ENCODE data around the gene PTPRQ.

PTPRQ gene

GRCh38 chr12:80512781-80513180 lies 68.7 kb downstream of the PTPRQ start:
- H4K20me1 ChIP-seq (ENCODE audit: insufficient read depth, low read length): no peaks in the 10 kb centered on the region
- no peak overlapping the region for H3K4me2 ChIP-seq (ENCODE audit: low read depth, low read length)
- H3K79me2 ChIP-seq (ENCODE audit: low read length): no peaks in the 10 kb centered on the region
- H3K4me3 ChIP-seq (ENCODE audit: low read length): no peak overlapping the region
- TF ChIP-seq EZH2 (optimal IDR thresholded peaks at IDR 0.05; ENCODE audit: low read depth, low read length): no peak
- no peak for TF ChIP-seq CTCF (IDR thresholded peaks at IDR 0.05; ENCODE audit: low read length)
- no peak for TF ChIP-seq EZH2phosphoT487 (IDR thresholded peaks at IDR 0.05; ENCODE audit: low read length)
- H3K36me3 ChIP-seq (replicated peaks; ENCODE audit: insufficient read depth, low read length): no peaks in the 10 kb centered on the region
- H3K9me2 ChIP-seq (replicated peaks; ENCODE audit: insufficient read depth, low read length): no peaks in the 10 kb centered on the region
- no peaks in the 10 kb centered on the region for H3F3A ChIP-seq (ENCODE audit: insufficient read depth, low read length)
- no peaks in the 10 kb centered on the region for H3K4me1 ChIP-seq (ENCODE audit: low read length)
- no peak for DNase-seq
- no peak overlapping the region for H2AFZ ChIP-seq (ENCODE audit: low read length)
- H3K27me3 ChIP-seq (replicated peaks; ENCODE audit: insufficient read depth, low read length): no peaks in the 10 kb centered on the region
- no peak overlapping the region for H3K27ac ChIP-seq (ENCODE audit: low read length)
- no peak overlapping the region for H3K9ac ChIP-seq (ENCODE audit: low read length)
- H3K9me3 ChIP-seq (replicated peaks; ENCODE audit: insufficient read depth, low read length): no peaks in the 10 kb centered on the region

- TF ChIP-seq EZH2 (optimal IDR thresholded peaks at IDR 0.05; ENCODE audit: low read depth, low read length) (no peak), CTCF (IDR thresholded peaks at IDR 0.05; ENCODE audit: low read length) (no peak), EZH2phosphoT487 (IDR thresholded peaks at IDR 0.05; ENCODE audit: low read length) (no peak)
- H3K79me2 ChIP-seq (ENCODE audit: low read length): no peaks in the 10 kb centered on the region
- DNase-seq: no peak
- no peaks in the 10 kb centered on the region for H3K9me3 ChIP-seq (replicated peaks; ENCODE audit: insufficient read depth, low read length)
- no peaks in the 10 kb centered on the region for H3K36me3 ChIP-seq (replicated peaks; ENCODE audit: insufficient read depth, low read length)
- no peaks in the 10 kb centered on the region for H4K20me1 ChIP-seq (ENCODE audit: insufficient read depth, low read length)
- no peaks in the 10 kb centered on the region for H3K4me1 ChIP-seq (ENCODE audit: low read length)
- no peaks in the 10 kb centered on the region for H3K9me2 ChIP-seq (replicated peaks; ENCODE audit: insufficient read depth, low read length)
- no peaks in the 10 kb centered on the region for H3F3A ChIP-seq (ENCODE audit: insufficient read depth, low read length)
- no peaks in the 10 kb centered on the region for H3K27me3 ChIP-seq (replicated peaks; ENCODE audit: insufficient read depth, low read length)
- H3K4me3 ChIP-seq (ENCODE audit: low read length): no peak overlapping the region
- no peak overlapping the region for H3K9ac ChIP-seq (ENCODE audit: low read length)
- H3K27ac ChIP-seq (ENCODE audit: low read length): no peak overlapping the region
- H2AFZ ChIP-seq (ENCODE audit: low read length): no peak overlapping the region
- H3K4me2 ChIP-seq (ENCODE audit: low read depth, low read length): no peak overlapping the region
Measured at GRCh38 chr12:80513211-80513610, 69.2 kb downstream of the PTPRQ start.

GRCh38 chr12:80517655-80518054 lies 73.6 kb downstream of the PTPRQ start:
- no peak overlapping the region for H3K9ac ChIP-seq (ENCODE audit: low read length)
- no peak overlapping the region for H2AFZ ChIP-seq (ENCODE audit: low read length)
- no peak overlapping the region for H3K4me2 ChIP-seq (ENCODE audit: low read depth, low read length)
- H3K4me1 ChIP-seq (ENCODE audit: low read length): no peaks in the 10 kb centered on the region
- DNase-seq: no peak
- no peaks in the 10 kb centered on the region for H3K9me2 ChIP-seq (replicated peaks; ENCODE audit: insufficient read depth, low read length)
- no peaks in the 10 kb centered on the region for H3K79me2 ChIP-seq (ENCODE audit: low read length)
- no peaks in the 10 kb centered on the region for H3K36me3 ChIP-seq (replicated peaks; ENCODE audit: insufficient read depth, low read length)
- H3K4me3 ChIP-seq (ENCODE audit: low read length): no peak overlapping the region
- H3K27me3 ChIP-seq (replicated peaks; ENCODE audit: insufficient read depth, low read length): no peaks in the 10 kb centered on the region
- no peak overlapping the region for H3K27ac ChIP-seq (ENCODE audit: low read length)
- no peaks in the 10 kb centered on the region for H4K20me1 ChIP-seq (ENCODE audit: insufficient read depth, low read length)
- no peak for TF ChIP-seq EZH2 (optimal IDR thresholded peaks at IDR 0.05; ENCODE audit: low read depth, low read length)
- no peak for TF ChIP-seq CTCF (IDR thresholded peaks at IDR 0.05; ENCODE audit: low read length)
- no peak for TF ChIP-seq EZH2phosphoT487 (IDR thresholded peaks at IDR 0.05; ENCODE audit: low read length)
- H3F3A ChIP-seq (ENCODE audit: insufficient read depth, low read length): no peaks in the 10 kb centered on the region
- no peaks in the 10 kb centered on the region for H3K9me3 ChIP-seq (replicated peaks; ENCODE audit: insufficient read depth, low read length)

Measured in MM.1S (cell line).